ENCODE results near the gene POMGNT2. TPM values are rescaled to one million over a fixed set of nuclear protein-coding genes. Genes with fewer than 3 reads are reported as not detected.

POMGNT2 gene
- total and polyA plus RNA-seq, 10 of the 15 experiments (the other 5 are each of a cell fraction or from before 2014, with no cell fraction given), result 0.02 to 1.7 (median 0.17) TPM; not detected in 1

- TF ChIP-seq, protein P1, sequence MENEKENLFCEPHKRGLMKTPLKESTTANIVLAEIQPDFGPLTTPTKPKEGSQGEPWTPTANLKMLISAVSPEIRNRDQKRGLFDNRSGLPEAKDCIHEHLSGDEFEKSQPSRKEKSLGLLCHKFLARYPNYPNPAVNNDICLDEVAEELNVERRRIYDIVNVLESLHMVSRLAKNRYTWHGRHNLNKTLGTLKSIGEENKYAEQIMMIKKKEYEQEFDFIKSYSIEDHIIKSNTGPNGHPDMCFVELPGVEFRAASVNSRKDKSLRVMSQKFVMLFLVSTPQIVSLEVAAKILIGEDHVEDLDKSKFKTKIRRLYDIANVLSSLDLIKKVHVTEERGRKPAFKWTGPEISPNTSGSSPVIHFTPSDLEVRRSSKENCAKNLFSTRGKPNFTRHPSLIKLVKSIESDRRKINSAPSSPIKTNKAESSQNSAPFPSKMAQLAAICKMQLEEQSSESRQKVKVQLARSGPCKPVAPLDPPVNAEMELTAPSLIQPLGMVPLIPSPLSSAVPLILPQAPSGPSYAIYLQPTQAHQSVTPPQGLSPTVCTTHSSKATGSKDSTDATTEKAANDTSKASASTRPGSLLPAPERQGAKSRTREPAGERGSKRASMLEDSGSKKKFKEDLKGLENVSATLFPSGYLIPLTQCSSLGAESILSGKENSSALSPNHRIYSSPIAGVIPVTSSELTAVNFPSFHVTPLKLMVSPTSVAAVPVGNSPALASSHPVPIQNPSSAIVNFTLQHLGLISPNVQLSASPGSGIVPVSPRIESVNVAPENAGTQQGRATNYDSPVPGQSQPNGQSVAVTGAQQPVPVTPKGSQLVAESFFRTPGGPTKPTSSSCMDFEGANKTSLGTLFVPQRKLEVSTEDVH (IDR thresholded peaks at IDR 0.05; ENCODE audit: low read depth, partially characterized antibody), result no peak
These were observed 32.1 kb downstream of the POMGNT2 start (continued) for GRCh38 chr3:43073836-43074220.

- no peaks in the 10 kb centered on the region for H4K20me1 ChIP-seq (ENCODE audit: control insufficient read depth, insufficient read depth)
- DNase-seq (ENCODE audit: low read depth, low spot score), result no peak
- intact Hi-C loops (cut with micrococcal nuclease; ENCODE audit: unreplicated experiment), result no loop called here
- no peaks in the 10 kb centered on the region; a peak in 1 of 4 replicates for H3K27me3 ChIP-seq (replicated peaks in 1 of 2; ENCODE audit: control insufficient read depth in 2 of 2, insufficient read depth in 2 of 2, low read length in 1 of 2)
- no peak overlapping the region for H3K9ac ChIP-seq (ENCODE audit: control insufficient read depth, insufficient read depth, low read length)
- no peak overlapping the region for H2AFZ ChIP-seq (ENCODE audit: control insufficient read depth, low read depth, low read length)
- no TSS peak for BruUV-seq (replicated peaks)
- CTCF ChIA-PET, result interaction anchor here (0.5 to 4.3 kb wide), 3 partner anchors 9 to 111 kb away, joined by 3 to 87 read pairs (median 3); no protein-coding TSS in a partner anchor
- whole genome bisulfite sequencing (ENCODE audit: insufficient coverage, insufficient replicate concordance, low lambda C conversion rate, missing lambda C conversion rate), result 11% methylated on average over 7 of the region's 7 CpGs
- SMC1A ChIA-PET (ENCODE audit: uncharacterized antibody, unreplicated experiment), result interaction anchor here (3.8 kb wide), 1 partner anchor 112 kb away, joined by 42 read pairs; no protein-coding TSS in a partner anchor
- no peaks in the 10 kb centered on the region for H3K4me1 ChIP-seq (ENCODE audit: control insufficient read depth, insufficient read depth, low read length)
- no peak overlapping the region for H3K4me3 ChIP-seq
- no peak overlapping the region for H3K27ac ChIP-seq (ENCODE audit: control insufficient read depth, insufficient read depth)
- POLR2A ChIA-PET, result no interaction called here
- H3K36me3 ChIP-seq (ENCODE audit: control insufficient read depth in 2 of 2, insufficient read depth in 2 of 2, low read length in 1 of 2), result no peaks in the 10 kb centered on the region
- no peak overlapping the region for H3K4me2 ChIP-seq (ENCODE audit: control insufficient read depth, insufficient read depth)
- TF ChIP-seq SREBF2 (IDR thresholded peaks at IDR 0.05; ENCODE audit: low read length) (no peak), TCF7 (IDR thresholded peaks at IDR 0.05; ENCODE audit: borderline replicate concordance) (no peak), TCF12 (IDR thresholded peaks at IDR 0.05; ENCODE audit: low read depth, low read length) (no peak), MEF2B (IDR thresholded peaks at IDR 0.05; ENCODE audit: partially characterized antibody, poor library complexity, severe bottlenecking) (no peak), ESRRA (IDR thresholded peaks at IDR 0.05; ENCODE audit: low read length) (no peak), KDM1A (IDR thresholded peaks at IDR 0.05; ENCODE audit: borderline replicate concordance) (no peak)
- TF ChIP-seq, protein P1 (IDR thresholded peaks at IDR 0.05; ENCODE audit: low read depth, partially characterized antibody), result no peak
- RAD21 ChIA-PET (ENCODE audit: unreplicated experiment), result interaction anchor here (4.5 kb wide), 1 partner anchor 111 kb away, joined by 50 read pairs; no protein-coding TSS in a partner anchor
- in situ Hi-C loops (cut with MboI), result no loop called here
- no peak for ATAC-seq
- H3K9me3 ChIP-seq (replicated peaks; ENCODE audit: control insufficient read depth, insufficient read depth, low read length), result no peaks in the 10 kb centered on the region
- FAIRE-seq, result no peak
- no peaks in the 10 kb centered on the region for H3K79me2 ChIP-seq (ENCODE audit: control insufficient read depth, insufficient read depth, low read length)
These were observed 32.6 kb downstream of the POMGNT2 start for GRCh38 chr3:43073116-43073835.
